ENCODE measurements around the gene RUSC2.
A peak's percentile ranks its signal among the peaks of the same experiment; 100 is the strongest.
"Not testable (repeated sequence)": the region's sequence is repeated elsewhere in the genome, so short reads cannot be mapped to it uniquely, and the experiment has no call there.

The RUSC2 gene

GRCh38 chr9:35490910-35491465, 1.1 kb downstream of the RUSC2 start:
- DNase-seq (ENCODE audit: low spot score): no peak

GRCh38 chr9:35493119-35493518, 3.2 kb downstream of the RUSC2 start:
- DNase-seq (ENCODE audit: low spot score): not testable (repeated sequence)

GRCh38 chr9:35495984-35496383, 6.1 kb downstream of the RUSC2 start:
- DNase-seq (ENCODE audit: low spot score): no peak

GRCh38 chr9:35498245-35498644, 8.3 kb downstream of the RUSC2 start:
- DNase-seq (ENCODE audit: low spot score): not testable (repeated sequence)

GRCh38 chr9:35499029-35499700, 9.3 kb downstream of the RUSC2 start:
- DNase-seq (ENCODE audit: low spot score): no peak

GRCh38 chr9:35499701-35500030, 9.8 kb downstream of the RUSC2 start:
- DNase-seq (ENCODE audit: low spot score): no peak

- no peak for DNase-seq (ENCODE audit: low spot score)
These were observed 10.3 kb downstream of the RUSC2 start for GRCh38 chr9:35500130-35500748.

GRCh38 chr9:35501946-35502345, 12.0 kb downstream of the RUSC2 start:
- DNase-seq (ENCODE audit: low spot score): no peak

- no peak for DNase-seq (ENCODE audit: low spot score)
These were observed 16.4 kb downstream of the RUSC2 start for GRCh38 chr9:35506359-35506758.

- DNase-seq (ENCODE audit: low spot score): no peak
These were observed 18.2 kb downstream of the RUSC2 start for GRCh38 chr9:35508069-35508468.

GRCh38 chr9:35510383-35510753, 20.5 kb downstream of the RUSC2 start:
- DNase-seq (ENCODE audit: low spot score): no peak

- DNase-seq (ENCODE audit: low spot score): no peak
These were observed 21.0 kb downstream of the RUSC2 start for GRCh38 chr9:35510754-35511428.

- DNase-seq (ENCODE audit: low spot score): no peak
These were observed 21.5 kb downstream of the RUSC2 start for GRCh38 chr9:35511453-35511852.

- DNase-seq (ENCODE audit: low spot score): no peak
These were observed 25.9 kb downstream of the RUSC2 start for GRCh38 chr9:35515766-35516165.

- DNase-seq (ENCODE audit: low spot score): peak; percentile 46
These were observed 26.6 kb downstream of the RUSC2 start for GRCh38 chr9:35516479-35516878.

GRCh38 chr9:35517131-35517530, 27.2 kb downstream of the RUSC2 start:
- DNase-seq (ENCODE audit: low spot score): peak; percentile 97

- DNase-seq (ENCODE audit: low spot score): peak; percentile 43
These were observed 27.8 kb downstream of the RUSC2 start for GRCh38 chr9:35517552-35518224.

GRCh38 chr9:35518225-35518821, 28.4 kb downstream of the RUSC2 start:
- DNase-seq (ENCODE audit: low spot score): no peak

GRCh38 chr9:35518981-35519679, 29.2 kb downstream of the RUSC2 start:
- DNase-seq (ENCODE audit: low spot score): peak; percentile 65

GRCh38 chr9:35519692-35520363, 29.9 kb downstream of the RUSC2 start:
- DNase-seq (ENCODE audit: low spot score): no peak

- no peak for DNase-seq (ENCODE audit: low spot score)
These were observed 30.4 kb downstream of the RUSC2 start for GRCh38 chr9:35520364-35520710.

All from globus pallidus (tissue), 1 donor.